ENCODE data around the gene CARMIL3. TPM values are rescaled to one million over a fixed set of nuclear protein-coding genes. Genes with fewer than 3 reads are reported as not detected.

CARMIL3 gene
- total RNA-seq, 1 donor from 2014 or later = not detected

- no peaks in the 10 kb centered on the region for H3K36me3 ChIP-seq (ENCODE audit: control insufficient read depth, insufficient read depth, low read length)
- TF ChIP-seq, protein P1, sequence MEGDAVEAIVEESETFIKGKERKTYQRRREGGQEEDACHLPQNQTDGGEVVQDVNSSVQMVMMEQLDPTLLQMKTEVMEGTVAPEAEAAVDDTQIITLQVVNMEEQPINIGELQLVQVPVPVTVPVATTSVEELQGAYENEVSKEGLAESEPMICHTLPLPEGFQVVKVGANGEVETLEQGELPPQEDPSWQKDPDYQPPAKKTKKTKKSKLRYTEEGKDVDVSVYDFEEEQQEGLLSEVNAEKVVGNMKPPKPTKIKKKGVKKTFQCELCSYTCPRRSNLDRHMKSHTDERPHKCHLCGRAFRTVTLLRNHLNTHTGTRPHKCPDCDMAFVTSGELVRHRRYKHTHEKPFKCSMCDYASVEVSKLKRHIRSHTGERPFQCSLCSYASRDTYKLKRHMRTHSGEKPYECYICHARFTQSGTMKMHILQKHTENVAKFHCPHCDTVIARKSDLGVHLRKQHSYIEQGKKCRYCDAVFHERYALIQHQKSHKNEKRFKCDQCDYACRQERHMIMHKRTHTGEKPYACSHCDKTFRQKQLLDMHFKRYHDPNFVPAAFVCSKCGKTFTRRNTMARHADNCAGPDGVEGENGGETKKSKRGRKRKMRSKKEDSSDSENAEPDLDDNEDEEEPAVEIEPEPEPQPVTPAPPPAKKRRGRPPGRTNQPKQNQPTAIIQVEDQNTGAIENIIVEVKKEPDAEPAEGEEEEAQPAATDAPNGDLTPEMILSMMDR (IDR thresholded peaks at IDR 0.05; ENCODE audit: insufficient read depth, low read length, severe bottlenecking) = no peak
- H3K4me3 ChIP-seq (ENCODE audit: low read depth, low read length) = no peak overlapping the region
- no peak for FAIRE-seq
- H3K27me3 ChIP-seq (ENCODE audit: control insufficient read depth, insufficient read depth, low read length) = peaks cover 4% of the 10 kb centered on the region
- no peak for DNase-seq (ENCODE audit: low read depth)
Observed at GRCh38 chr14:24060443-24060842, 8.6 kb downstream of the CARMIL3 start.

GRCh38 chr14:24060984-24061913, 9.4 kb downstream of the CARMIL3 start:
- Histone ChIP-seq H3K27me3 (ENCODE audit: control insufficient read depth, insufficient read depth, low read length) (peaks cover 4% of the 10 kb centered on the region), H3K4me3 (ENCODE audit: low read depth, low read length) (no peak overlapping the region), H3K36me3 (ENCODE audit: control insufficient read depth, insufficient read depth, low read length) (no peaks in the 10 kb centered on the region)
- FAIRE-seq (no peak), DNase-seq (ENCODE audit: low read depth) (no peak)
- TF ChIP-seq, protein P1 (IDR thresholded peaks at IDR 0.05; ENCODE audit: insufficient read depth, low read length, severe bottlenecking) = no peak

GRCh38 chr14:24062216-24062980, 10.6 kb downstream of the CARMIL3 start:
- TF ChIP-seq, protein P1 (IDR thresholded peaks at IDR 0.05; ENCODE audit: insufficient read depth, low read length, severe bottlenecking) = no peak
- no peak for FAIRE-seq
- no peaks in the 10 kb centered on the region for H3K36me3 ChIP-seq (ENCODE audit: control insufficient read depth, insufficient read depth, low read length)
- DNase-seq (ENCODE audit: low read depth) = no peak
- H3K4me3 ChIP-seq (ENCODE audit: low read depth, low read length) = no peak overlapping the region
- peaks cover 3% of the 10 kb centered on the region for H3K27me3 ChIP-seq (ENCODE audit: control insufficient read depth, insufficient read depth, low read length)

DNA sequence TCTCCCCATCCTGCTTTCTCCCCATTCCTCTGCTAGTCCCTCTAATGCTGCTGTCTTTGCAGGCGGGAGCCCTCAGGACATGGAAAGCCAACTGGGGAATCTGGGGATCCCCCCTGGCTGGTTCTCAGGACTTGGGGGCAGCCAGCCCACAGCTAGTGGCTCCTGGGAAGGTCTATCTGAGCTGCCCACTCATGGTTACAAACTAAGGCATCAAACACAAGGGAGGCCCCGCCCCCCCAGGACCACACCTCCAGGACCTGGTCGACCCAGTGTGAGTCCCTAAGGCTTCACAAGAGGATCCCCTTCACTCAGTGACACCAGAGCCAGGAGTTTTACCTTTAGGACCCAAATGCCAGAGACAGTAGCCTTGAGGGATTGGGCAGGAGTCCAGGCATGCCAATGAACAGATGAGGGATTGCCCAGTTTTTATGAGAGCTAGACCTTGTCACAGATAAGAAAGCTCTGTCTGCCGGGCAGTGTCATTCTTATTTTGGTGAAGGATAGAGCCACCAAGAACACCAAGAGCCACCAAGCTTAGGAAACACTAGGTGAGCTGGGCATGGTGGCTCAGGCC, 11.5 kb downstream of the CARMIL3 start:
- DNase-seq (ENCODE audit: low read depth) (no peak), FAIRE-seq (no peak)
- H3K36me3 ChIP-seq (ENCODE audit: control insufficient read depth, insufficient read depth, low read length) = no peaks in the 10 kb centered on the region
- no peak overlapping the region for H3K4me3 ChIP-seq (ENCODE audit: low read depth, low read length)
- H3K27me3 ChIP-seq (ENCODE audit: control insufficient read depth, insufficient read depth, low read length) = peaks cover under 1% of the 10 kb centered on the region
- TF ChIP-seq, protein P1 (IDR thresholded peaks at IDR 0.05; ENCODE audit: insufficient read depth, low read length, severe bottlenecking) = no peak

DNA sequence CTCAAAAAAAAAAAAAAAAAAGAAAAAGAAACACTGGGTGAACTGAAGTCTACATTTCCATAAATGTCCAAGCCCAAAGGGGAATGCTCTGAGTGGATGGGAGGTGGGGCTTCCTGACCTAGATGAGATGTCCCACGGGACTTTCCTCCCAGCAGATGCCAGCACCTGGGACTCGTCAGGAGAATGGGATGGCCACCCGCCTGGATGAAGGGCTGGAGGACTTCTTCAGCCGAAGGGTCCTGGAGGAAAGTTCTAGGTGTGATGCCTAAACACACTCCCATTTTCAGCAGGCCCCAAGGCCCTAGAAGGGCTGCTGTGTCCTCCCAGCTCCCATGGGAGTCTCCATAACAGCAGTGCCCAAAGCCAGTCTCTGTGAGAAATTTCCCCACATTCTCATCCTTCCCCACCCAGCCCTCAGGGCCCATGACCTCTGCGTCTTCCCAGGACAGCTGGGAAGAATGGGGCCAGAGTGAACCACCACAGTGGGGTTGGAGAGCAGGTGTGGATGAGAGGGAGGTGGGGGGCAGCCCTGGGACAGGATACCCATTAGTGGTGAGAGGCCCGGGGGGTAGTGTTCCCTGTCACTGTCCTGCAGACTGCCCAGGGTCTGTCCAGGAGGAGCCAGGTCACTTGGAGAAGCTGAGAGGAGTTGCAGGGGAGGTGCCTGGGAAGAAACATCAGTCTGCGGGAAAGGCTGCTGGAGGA, 12.4 kb downstream of the CARMIL3 start:
- TF ChIP-seq, protein P1 (IDR thresholded peaks at IDR 0.05; ENCODE audit: insufficient read depth, low read length, severe bottlenecking) = no peak
- Histone ChIP-seq H3K36me3 (ENCODE audit: control insufficient read depth, insufficient read depth, low read length) (no peaks in the 10 kb centered on the region), H3K27me3 (ENCODE audit: control insufficient read depth, insufficient read depth, low read length) (peaks cover 1% of the 10 kb centered on the region), H3K4me3 (ENCODE audit: low read depth, low read length) (no peak overlapping the region)
- FAIRE-seq = no peak
- DNase-seq (ENCODE audit: low read depth) = no peak

Measured in bronchial epithelial cell (primary cell).